Transverse colon (tissue), 4 donors: ENCODE data around the gene APCDD1. TPM values are rescaled to one million over a fixed set of nuclear protein-coding genes. Genes with fewer than 3 reads are reported as not detected.

Experiments
- DNase-seq: peaks from one replicate; pipeline ENCODE4 v3.0.0-alpha.2; 2019
- H3K27ac ChIP-seq, 4 donors: fragments of 200-600 bp; sonication (generic); 2 replicates each; pipeline ENCODE4 v1.5.1; 2016 to 2018; ENCODE audit warnings: inconsistent platforms in 4 of 4
- H3K27me3 ChIP-seq: fragments of 200-600 bp; sonication (generic); 2 replicates; pipeline ENCODE4 v1.5.1; 2017; ENCODE audit warnings: inconsistent platforms
- H3K36me3 ChIP-seq, 4 donors: fragments of 200-600 bp; sonication (generic); 2 replicates each; pipeline ENCODE4 v1.5.1; 2017 to 2019; ENCODE audit warnings: inconsistent platforms in 4 of 4
- H3K4me1 ChIP-seq, 4 donors: fragments of 200-600 bp; sonication (generic); 2 replicates each; pipeline ENCODE4 v1.5.1; 2017 to 2020; ENCODE audit warnings: inconsistent platforms in 4 of 4
- H3K4me3 ChIP-seq, 4 donors: fragments of 200-600 bp; sonication (generic); 1 replicate in 1 of 4; 2 replicates in 3 of 4; pipeline versions ENCODE4 v1.5.1 to v1.6.1; 2017 to 2019; ENCODE audit warnings: inconsistent platforms in 4 of 4
- H3K9me3 ChIP-seq, 2 donors: fragments of 200-600 bp; sonication (generic); 2 replicates each; pipeline ENCODE4 v1.5.1; 2017 to 2019; ENCODE audit warnings: inconsistent platforms in 2 of 2
- CTCF ChIP-seq, 5 experiments: fragments of 200-600 bp in 3 of 5; fragments of 450-650 bp in 2 of 5; sonication (generic) in 3 of 5; IDR thresholded peaks; 1 replicate in 2 of 5; 2 replicates in 3 of 5; pipeline ENCODE4 v1.5.1; 2016 to 2017; ENCODE audit warnings: antibody characterized with exemption in 5 of 5, inconsistent platforms in 3 of 5, mild to moderate bottlenecking in 2 of 5, moderate library complexity in 1 of 5
- EP300 ChIP-seq: sonication (generic); formaldehyde crosslinking; IDR thresholded peaks from one replicate; pipeline ENCODE4 v1.6.1; 2017; ENCODE audit warnings: antibody characterized with exemption, low read depth
- POLR2A ChIP-seq: fragments of 450-650 bp; IDR thresholded peaks from one replicate; pipeline ENCODE4 v1.6.1; 2016; ENCODE audit warnings: antibody characterized with exemption, mild to moderate bottlenecking, moderate library complexity
- POLR2AphosphoS5 ChIP-seq, 3 donors: sonication (generic); formaldehyde crosslinking; IDR thresholded peaks; one replicate each; pipeline ENCODE4 v1.6.1; 2016; ENCODE audit warnings: antibody characterized with exemption in 3 of 3
- WGBS, 2 donors: methylation state at CpG; one replicate each; pipeline ENCODE4 v1.1.5; 2018; ENCODE audit warnings: low coverage in 1 of 2; 5-methylcytosine and 5-hydroxymethylcytosine counted together
- in situ Hi-C, 4 donors: fragments of 200-750 bp; cut with MboI; loops; one replicate each; pipeline versions ENCODE4 v1.15.0 to v1.15.1; 2017; ENCODE audit warnings: low sequenced_read_pairs in 3 of 4, low pct_ligation_motif_present in 1 of 4, low pct_unique_long_range_greater_than_20kb in 1 of 4
- intact Hi-C: fragments of 100-400 bp; cut with DNase I; formaldehyde crosslinking; loops from one replicate; pipeline ENCODE4 v1.15.1; 2023; ENCODE audit warnings: low total_unique reads
- total RNA-seq, 4 donors: library from RNA; depleted of rRNA; stranded (reverse); fragments of >200 nt; gene quantifications; one replicate each; pipeline ENCODE4 v1.1.0, GENCODE V29; 2016

APCDD1 gene
- total RNA-seq, 4 donors from 2014 or later = 2.6 to 10.8 (median 8.3) TPM

DNA sequence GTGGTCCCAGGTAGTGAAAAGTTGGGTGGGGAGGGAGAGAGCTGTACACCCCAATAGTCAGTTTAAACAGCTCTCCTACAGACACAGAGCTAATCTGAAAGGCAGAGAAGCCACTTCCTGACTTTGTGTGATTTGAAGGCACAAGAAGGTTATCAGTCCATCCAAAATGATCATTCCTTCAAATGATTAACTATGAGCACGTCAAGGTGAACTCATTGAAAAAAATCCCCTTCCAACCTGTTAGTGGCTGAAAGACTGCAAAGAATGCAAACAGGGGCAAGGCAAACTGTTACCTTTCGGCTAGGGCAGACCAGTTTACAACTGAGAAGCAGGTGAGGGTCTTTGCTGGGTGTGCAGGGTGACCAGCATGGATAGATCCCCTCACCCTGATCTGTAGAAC is 22.8 kb upstream of the APCDD1 start:
- no peaks in the 10 kb centered on the region for H3K36me3 ChIP-seq
- TF ChIP-seq POLR2AphosphoS5 (IDR thresholded peaks at IDR 0.05) (no peak), EP300 (no peak), CTCF (IDR thresholded peaks at IDR 0.05) (no peak), POLR2A (no peak)
- H3K27ac ChIP-seq = no peak overlapping the region
- WGBS, 2 donors = 76% methylated on average over 2 of the region's 2 CpGs; no CpG with 5 or more reads in 1 of the 2 donors
- intact Hi-C loops = no loop called here
- no peaks in the 10 kb centered on the region for H3K9me3 ChIP-seq
- peaks cover 5% of the 10 kb centered on the region for H3K27me3 ChIP-seq
- DNase-seq = no peak
- H3K4me1 ChIP-seq = no peaks in the 10 kb centered on the region
- H3K4me3 ChIP-seq = no peak overlapping the region
- in situ Hi-C loops = no loop called here

DNA sequence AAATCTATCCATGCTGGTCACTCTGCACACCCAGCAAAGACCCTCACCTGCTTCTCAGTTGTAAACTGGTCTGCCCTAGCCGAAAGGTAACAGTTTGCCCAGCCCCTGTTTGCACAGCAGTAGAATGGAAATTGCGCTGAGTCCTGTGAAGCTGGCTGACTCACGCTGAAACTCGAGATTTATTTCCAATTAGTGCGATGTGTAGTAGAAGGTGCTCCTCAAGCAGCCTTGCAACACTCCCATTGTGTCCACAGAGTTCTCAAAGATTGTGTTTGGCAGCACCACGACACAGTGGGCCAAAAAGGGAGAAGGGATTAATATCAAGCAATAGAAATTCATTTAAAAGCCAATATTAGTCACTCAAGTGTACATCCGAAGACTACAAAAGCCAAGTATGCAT is 21.7 kb upstream of the APCDD1 start:
- WGBS, 2 donors = 58 to 75% methylated on average over 4 to 7 of the region's 7 CpGs
- TF ChIP-seq POLR2AphosphoS5 (IDR thresholded peaks at IDR 0.05) = no peak
- TF ChIP-seq CTCF (IDR thresholded peaks at IDR 0.05) = no peak
- TF ChIP-seq POLR2A = no peak
- TF ChIP-seq EP300 = no peak
- intact Hi-C loops = no loop called here
- Histone ChIP-seq H3K27ac (no peak overlapping the region), H3K4me1 (no peaks in the 10 kb centered on the region), H3K27me3 (peaks cover 5% of the 10 kb centered on the region), H3K4me3 (no peak overlapping the region), H3K9me3 (no peaks in the 10 kb centered on the region), H3K36me3 (no peaks in the 10 kb centered on the region)
- no peak for DNase-seq
- in situ Hi-C loops = no loop called here

DNA sequence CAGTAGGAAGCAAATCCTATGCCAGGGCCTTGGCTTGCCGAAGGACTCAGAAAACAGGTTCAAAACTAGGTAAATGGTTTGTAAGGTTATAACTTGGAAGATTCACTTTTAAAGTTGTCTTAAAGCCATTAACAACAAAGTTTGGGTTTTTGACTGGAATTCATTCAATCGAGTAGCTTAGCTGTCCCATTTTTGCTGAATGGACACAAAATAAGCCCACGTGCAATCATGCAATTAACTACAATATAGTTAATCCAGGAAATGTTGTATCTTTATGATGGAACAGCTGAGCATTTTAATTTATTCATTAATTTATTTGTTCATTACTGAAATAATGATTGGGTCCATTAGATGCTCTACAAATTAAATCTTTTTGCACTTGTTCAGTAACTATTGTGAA is 18.3 kb upstream of the APCDD1 start:
- WGBS, 2 donors = 95 to 97% methylated on average over 3 of the region's 3 CpGs

DNA sequence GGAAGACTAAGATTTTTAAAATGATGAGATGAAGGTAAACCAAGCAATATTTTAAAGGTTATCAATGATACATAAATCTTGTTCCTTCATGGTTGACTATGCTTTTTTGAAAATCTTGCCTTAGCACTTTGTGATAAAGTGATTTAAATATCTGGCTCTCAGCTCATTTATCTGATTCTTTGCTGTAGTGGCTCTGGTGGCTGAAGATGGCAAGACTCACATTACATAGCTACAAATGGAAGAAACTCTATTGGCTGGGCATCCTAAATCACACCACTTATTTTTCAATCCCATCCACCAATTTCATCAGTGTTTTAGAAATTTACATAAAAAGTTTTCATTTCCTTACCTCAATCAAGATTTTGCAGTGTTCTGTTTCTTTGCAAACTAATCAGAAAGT is 16.6 kb upstream of the APCDD1 start:
- H3K27ac ChIP-seq = no peak overlapping the region
- no peaks in the 10 kb centered on the region for H3K9me3 ChIP-seq
- no peak for DNase-seq
- peaks cover 10% of the 10 kb centered on the region for H3K27me3 ChIP-seq
- intact Hi-C loops = no loop called here
- no peaks in the 10 kb centered on the region for H3K36me3 ChIP-seq
- H3K4me3 ChIP-seq = no peak overlapping the region
- peak in 1 of 5 experiments; percentile 41 for TF ChIP-seq CTCF (IDR thresholded peaks at IDR 0.05)
- TF ChIP-seq POLR2A = no peak
- in situ Hi-C loops = no loop called here
- H3K4me1 ChIP-seq = no peaks in the 10 kb centered on the region

More for the DNA sequence above, 18.3 kb upstream of the APCDD1 start:
- no peak overlapping the region for H3K4me3 ChIP-seq
- H3K4me1 ChIP-seq = no peaks in the 10 kb centered on the region
- H3K27me3 ChIP-seq = peaks cover 10% of the 10 kb centered on the region
- intact Hi-C loops (no loop called here), in situ Hi-C loops (no loop called here)
- no peaks in the 10 kb centered on the region for H3K9me3 ChIP-seq
- H3K36me3 ChIP-seq = no peaks in the 10 kb centered on the region
- H3K27ac ChIP-seq = no peak overlapping the region
- no peak for TF ChIP-seq POLR2A
- TF ChIP-seq CTCF (IDR thresholded peaks at IDR 0.05) = no peak
- TF ChIP-seq POLR2AphosphoS5 (IDR thresholded peaks at IDR 0.05) = no peak
- TF ChIP-seq EP300 = no peak
- DNase-seq = no peak
